Endothelial cell of hepatic sinusoid (primary cell): ENCODE results near the gene PDE3B.
"Not testable (repeated sequence)": the region's sequence is repeated elsewhere in the genome, so short reads cannot be mapped to it uniquely, and the experiment has no call there.

Experiments used
- in situ Hi-C: cut with HindIII; loops from 2 replicates; pipeline ENCODE4 v1.10.0; 2017; ENCODE audit warnings: low sequenced_read_pairs

The PDE3B gene

DNA sequence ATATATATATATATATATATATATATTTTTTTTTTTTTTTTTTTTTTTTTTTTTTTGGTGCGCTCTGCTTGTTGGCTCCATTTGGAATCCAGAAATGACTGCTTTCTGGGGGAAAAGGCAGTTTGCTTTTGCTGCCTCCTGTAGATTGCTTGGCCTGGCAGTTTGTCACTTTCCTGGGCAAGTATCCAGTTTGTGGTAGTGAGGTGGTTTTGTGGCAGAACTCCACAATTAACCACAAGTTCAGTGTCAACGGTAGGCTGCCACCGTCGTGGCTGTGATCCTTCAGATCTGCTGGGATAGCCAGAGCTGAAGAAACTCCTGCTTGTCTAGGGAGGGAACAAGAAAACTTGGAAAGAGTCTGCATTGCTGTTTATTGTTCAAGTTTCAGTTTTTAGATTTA, 5.0 kb upstream of the PDE3B start:
- in situ Hi-C loops: no loop called here

- in situ Hi-C loops: no loop called here
These were observed 1.8 kb upstream of the PDE3B start for GRCh38 chr11:14641801-14642200.

DNA sequence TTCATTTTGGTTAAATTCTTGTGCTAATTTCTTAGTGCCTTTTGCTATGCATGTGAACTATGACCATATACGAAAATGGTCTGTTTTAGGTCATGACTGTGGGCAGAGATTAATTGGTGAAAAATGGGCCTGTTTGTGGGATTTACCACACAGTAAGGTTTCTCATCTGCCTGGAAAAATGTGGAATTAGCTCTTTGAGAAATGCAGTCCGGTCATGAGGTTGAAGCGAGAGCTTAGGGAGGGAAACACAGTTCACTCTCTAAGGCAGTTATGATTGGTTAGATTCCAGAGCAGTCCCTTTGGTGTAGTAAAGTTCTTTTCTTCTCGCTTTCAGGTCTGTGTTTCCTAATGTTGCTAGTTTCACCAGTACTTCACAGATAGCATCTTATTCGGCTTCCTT, 1.2 kb upstream of the PDE3B start:
- in situ Hi-C loops: no loop called here

DNA sequence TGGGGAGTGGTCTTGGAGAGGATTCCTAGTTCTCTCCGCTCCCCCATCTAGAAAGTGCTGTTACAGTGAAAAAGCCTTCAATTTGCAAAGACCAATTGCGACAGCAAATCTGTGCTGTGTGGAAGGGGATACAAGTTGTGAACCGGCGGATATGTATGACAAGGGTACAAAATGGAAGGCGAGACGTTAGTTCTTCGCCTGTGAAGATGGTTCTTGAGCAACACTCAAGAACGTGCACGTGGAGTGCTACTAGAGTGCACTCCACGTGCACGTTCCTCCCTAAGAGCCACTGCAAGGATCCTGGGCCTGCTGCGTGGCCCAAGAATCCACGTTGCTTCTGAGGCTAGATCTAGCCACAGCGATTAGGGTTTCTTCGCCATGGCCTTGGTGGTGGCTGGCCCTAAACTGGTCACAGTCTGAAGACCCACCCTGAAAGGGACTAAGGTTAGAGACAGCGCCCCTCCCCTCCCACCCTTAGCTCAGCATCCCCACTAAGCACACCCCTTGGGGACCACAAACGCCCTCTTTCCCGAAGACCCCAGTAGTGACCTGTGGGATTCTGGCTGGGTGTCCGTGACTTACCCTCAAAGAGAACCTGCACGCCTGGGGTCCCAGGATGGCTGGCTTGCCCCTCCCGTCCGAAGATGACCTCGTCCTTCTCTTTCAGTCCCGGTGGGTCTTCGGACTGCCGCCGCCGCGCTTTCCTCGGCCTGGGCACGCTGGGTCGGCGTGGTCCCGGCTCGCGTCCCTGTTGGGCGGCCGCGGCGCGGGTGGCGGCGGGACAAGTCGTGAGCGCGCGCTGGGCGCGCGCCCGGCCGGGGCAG, 519 bp upstream of the PDE3B start:
- in situ Hi-C loops: no loop called here

DNA sequence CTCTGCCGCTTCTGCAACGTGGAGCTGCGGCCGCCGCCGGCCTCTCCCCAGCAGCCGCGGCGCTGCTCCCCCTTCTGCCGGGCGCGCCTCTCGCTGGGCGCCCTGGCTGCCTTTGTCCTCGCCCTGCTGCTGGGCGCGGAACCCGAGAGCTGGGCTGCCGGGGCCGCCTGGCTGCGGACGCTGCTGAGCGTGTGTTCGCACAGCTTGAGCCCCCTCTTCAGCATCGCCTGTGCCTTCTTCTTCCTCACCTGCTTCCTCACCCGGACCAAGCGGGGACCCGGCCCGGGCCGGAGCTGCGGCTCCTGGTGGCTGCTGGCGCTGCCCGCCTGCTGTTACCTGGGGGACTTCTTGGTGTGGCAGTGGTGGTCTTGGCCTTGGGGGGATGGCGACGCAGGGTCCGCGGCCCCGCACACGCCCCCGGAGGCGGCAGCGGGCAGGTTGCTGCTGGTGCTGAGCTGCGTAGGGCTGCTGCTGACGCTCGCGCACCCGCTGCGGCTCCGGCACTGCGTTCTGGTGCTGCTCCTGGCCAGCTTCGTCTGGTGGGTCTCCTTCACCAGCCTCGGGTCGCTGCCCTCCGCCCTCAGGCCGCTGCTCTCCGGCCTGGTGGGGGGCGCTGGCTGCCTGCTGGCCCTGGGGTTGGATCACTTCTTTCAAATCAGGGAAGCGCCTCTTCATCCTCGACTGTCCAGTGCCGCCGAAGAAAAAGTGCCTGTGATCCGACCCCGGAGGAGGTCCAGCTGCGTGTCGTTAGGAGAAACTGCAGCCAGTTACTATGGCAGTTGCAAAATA, 816 bp downstream of the PDE3B start:
- in situ Hi-C loops: no loop called here

GRCh38 chr11:14645015-14645912, 1.7 kb downstream of the PDE3B start:
- in situ Hi-C loops: no loop called here

GRCh38 chr11:14645985-14646900, 2.6 kb downstream of the PDE3B start:
- in situ Hi-C loops: no loop called here

GRCh38 chr11:14650064-14650463, 6.5 kb downstream of the PDE3B start:
- in situ Hi-C loops: no loop called here

GRCh38 chr11:14653090-14653489, 9.5 kb downstream of the PDE3B start:
- in situ Hi-C loops: no loop called here

DNA sequence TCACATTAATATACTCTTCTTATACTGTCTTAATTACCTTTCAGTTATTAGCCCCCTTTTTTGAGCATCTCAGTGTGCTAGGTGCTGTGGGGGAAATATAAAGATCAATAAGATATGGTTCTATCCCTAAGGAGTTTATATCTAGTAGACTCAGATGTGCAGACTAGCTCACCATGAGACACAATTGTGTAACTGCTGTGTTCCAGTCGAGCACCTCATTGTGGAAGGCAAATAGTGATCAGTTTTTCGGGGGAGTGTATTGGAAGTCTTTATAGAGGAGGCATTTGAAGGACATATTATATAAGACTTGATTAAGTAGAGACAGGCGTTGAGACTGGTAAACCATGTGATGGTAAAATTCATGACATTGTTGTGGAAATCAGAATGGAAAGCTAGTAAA, 11.8 kb downstream of the PDE3B start:
- in situ Hi-C loops: no loop called here

GRCh38 chr11:14656536-14657457, 13.2 kb downstream of the PDE3B start:
- in situ Hi-C loops: no loop called here

DNA sequence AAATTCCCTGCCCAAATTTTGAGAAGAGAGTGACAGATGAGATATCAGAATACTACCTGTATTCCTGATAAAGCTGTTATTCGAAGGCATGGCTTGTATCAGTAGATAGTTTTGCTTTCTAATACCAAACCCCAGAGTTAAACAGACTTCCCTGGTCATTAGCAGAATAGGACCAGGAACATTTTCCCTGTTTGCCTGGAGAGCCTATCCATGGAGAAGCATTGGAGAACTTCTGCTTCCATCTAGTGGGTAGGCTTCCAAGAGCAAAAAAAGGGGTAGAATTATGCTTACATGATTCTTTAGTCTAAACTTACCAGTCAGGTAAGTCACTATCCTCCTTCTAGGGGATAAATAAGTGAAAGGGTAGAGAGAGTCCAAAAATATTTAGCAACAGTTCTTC, 14.2 kb downstream of the PDE3B start:
- in situ Hi-C loops: no loop called here

- in situ Hi-C loops: not testable (repeated sequence)
These were observed 21.3 kb downstream of the PDE3B start for GRCh38 chr11:14664926-14665325.

- in situ Hi-C loops: not testable (repeated sequence)
These were observed 23.7 kb downstream of the PDE3B start for GRCh38 chr11:14667329-14667728.

DNA sequence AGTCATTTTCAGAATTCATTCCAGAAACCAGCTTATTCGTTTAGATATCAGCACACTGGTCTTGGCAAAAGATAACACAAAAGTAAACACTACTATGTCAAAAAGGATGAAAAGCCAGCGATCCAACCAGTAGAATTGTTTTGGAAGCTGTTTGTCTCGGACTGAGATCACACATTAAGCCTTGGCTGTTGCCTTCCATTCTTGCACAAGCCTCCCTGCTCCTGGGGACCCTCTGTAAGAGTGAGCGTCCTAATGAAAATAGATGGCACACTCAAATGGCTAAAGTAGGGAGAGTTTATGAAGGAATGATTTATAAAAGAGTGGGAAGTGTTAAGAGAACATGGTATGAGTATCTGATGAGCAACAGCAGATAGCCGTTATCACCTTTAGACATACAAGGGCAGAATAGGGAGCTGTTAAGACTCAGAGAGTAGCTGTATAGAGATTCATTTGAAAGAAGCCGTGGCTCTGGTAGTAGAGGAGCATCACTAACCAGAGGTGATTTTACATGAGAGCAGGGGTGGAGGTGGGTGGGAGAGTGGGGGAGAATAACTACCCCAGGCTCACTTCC, 25.2 kb downstream of the PDE3B start:
- in situ Hi-C loops: no loop called here

DNA sequence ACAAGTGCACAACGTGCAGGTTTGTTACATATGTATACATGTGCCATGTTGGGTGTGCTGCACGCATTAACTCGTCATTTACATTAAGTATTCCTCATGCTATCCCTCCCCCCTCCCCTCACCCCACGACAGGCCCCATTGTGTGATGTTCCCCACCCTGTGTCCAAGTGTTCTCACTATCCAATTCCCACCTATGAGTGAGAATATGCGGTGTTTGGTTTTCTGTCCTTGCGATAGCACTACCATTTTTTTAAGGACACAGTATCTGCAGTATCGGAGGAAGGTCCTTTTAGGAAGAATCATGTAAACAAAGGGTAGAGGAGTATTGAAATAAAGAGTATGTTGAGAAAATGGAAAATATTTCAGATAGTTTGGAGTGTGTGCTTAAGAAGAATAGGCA, 25.9 kb downstream of the PDE3B start:
- in situ Hi-C loops: no loop called here

DNA sequence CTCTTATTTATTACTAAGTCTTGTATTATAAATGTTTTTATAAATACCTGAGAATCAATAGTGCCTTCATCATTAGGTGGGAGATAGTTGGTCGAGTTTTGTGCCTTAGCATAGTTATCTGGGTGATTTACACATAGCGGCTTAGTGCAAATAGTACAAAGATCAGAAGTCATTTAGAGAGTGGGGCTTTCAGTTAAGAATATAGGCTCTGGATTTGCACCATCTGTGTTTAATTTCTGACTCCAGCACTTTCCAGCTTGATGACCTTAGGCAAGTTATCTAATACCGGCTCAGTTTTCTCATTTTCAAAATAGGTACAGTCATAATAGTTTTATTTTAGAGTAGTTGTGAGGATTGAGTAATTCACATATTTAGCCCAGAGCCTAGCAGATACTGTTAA, 26.4 kb downstream of the PDE3B start:
- in situ Hi-C loops: no loop called here

GRCh38 chr11:14672635-14673034, 29.0 kb downstream of the PDE3B start:
- in situ Hi-C loops: no loop called here

GRCh38 chr11:14673421-14673820, 29.8 kb downstream of the PDE3B start:
- in situ Hi-C loops: no loop called here
